GM12878 (cell line): ENCODE measurements around the gene MRPL1. TPM values are rescaled to one million over a fixed set of nuclear protein-coding genes. Genes with fewer than 3 reads are reported as not detected.

Experiments used
- ATAC-seq: fragments of 200-7000 bp; cut with Tn5 transposase; 3 replicates; pipeline ENCODE4 v1.9.1; 2020; ENCODE audit warnings: mild to moderate bottlenecking, moderate library complexity
- BruUV-seq: library from RNA; stranded (reverse); fragments of 400-500 nt; replicated peaks from 2 replicates; lab custom pipeline; 2021; lab: Mats Ljungman, UMichigan
- CTCF ChIA-PET: fragments of 300-600 bp; sonication (Branson Sonifier 250); formaldehyde crosslinking; extraction: SDS; loops from one replicate; lab custom pipeline; 2021; ENCODE audit warnings: inconsistent platforms; lab: Yijun Ruan, JAX
- POLR2A ChIA-PET: fragments of 350-600 bp; formaldehyde crosslinking; extraction: SDS; loops from one replicate; lab custom pipeline; 2021; ENCODE audit warnings: inconsistent platforms; lab: Charles Lee
- RAD21 ChIA-PET: fragments of 300-600 bp; sonication (Branson Sonifier 250); formaldehyde crosslinking; loops from one replicate; lab custom pipeline; 2023; ENCODE audit warnings: antibody characterized with exemption; ENCODE audit not compliant: unreplicated experiment; lab: Charles Lee
- SMC1A ChIA-PET: fragments of 300-600 bp; sonication (Branson Sonifier 250); formaldehyde crosslinking; loops from one replicate; lab custom pipeline; 2023; ENCODE audit not compliant: unreplicated experiment, uncharacterized antibody; lab: Charles Lee
- DNase-seq: peaks from one replicate; pipeline ENCODE4 v3.0.0-alpha.2; 2011; ENCODE audit warnings: low read depth, low spot score
- FAIRE-seq: peaks from 3 replicates; lab custom pipeline; 2011; peaks lifted over from hg19 to GRCh38; lab: Jason Lieb, UNC
- H2AFZ ChIP-seq: 2 replicates; pipeline ENCODE4 v1.6.0; 2011; ENCODE audit warnings: low read depth, low read length, control low read depth; ENCODE audit not compliant: control insufficient read depth
- H3K27ac ChIP-seq: 2 replicates; pipeline ENCODE4 v1.5.1; 2011; ENCODE audit warnings: control low read depth; ENCODE audit not compliant: control insufficient read depth, insufficient read depth
- H3K27me3 ChIP-seq, 2 experiments: replicated peaks in 1 of 2; 2 replicates each; pipeline versions ENCODE4 v1.6.0 to v1.6.1; 2011; ENCODE audit warnings: low read length in 1 of 2; ENCODE audit not compliant: control insufficient read depth in 2 of 2, insufficient read depth in 2 of 2
- H3K36me3 ChIP-seq, 2 experiments: 2 replicates each; pipeline ENCODE4 v1.5.1; 2011; ENCODE audit warnings: low read length in 1 of 2; ENCODE audit not compliant: control insufficient read depth in 2 of 2, insufficient read depth in 2 of 2
- H3K4me1 ChIP-seq: 2 replicates; pipeline ENCODE4 v1.6.1; 2011; ENCODE audit warnings: mild to moderate bottlenecking, low read length, moderate library complexity, mixed read lengths; ENCODE audit not compliant: control insufficient read depth, insufficient read depth
- H3K4me2 ChIP-seq: 2 replicates; pipeline ENCODE4 v1.6.0; 2011; ENCODE audit warnings: control low read depth; ENCODE audit not compliant: control insufficient read depth, insufficient read depth
- H3K4me3 ChIP-seq: fragments of 200-600 bp; sonication (generic); 2 replicates; pipeline ENCODE4 v1.5.1; 2016
- H3K79me2 ChIP-seq: 2 replicates; pipeline ENCODE4 v1.6.0; 2011; ENCODE audit warnings: low read length; ENCODE audit not compliant: control insufficient read depth, insufficient read depth
- H3K9ac ChIP-seq: 2 replicates; pipeline ENCODE4 v1.8.0; 2011; ENCODE audit warnings: low read length, control low read depth, mixed read lengths; ENCODE audit not compliant: control insufficient read depth, insufficient read depth
- H3K9me3 ChIP-seq: replicated peaks from 3 replicates; pipeline ENCODE4 v1.5.1; 2011; ENCODE audit warnings: mild to moderate bottlenecking, low read length; ENCODE audit not compliant: control insufficient read depth, insufficient read depth
- H4K20me1 ChIP-seq: 2 replicates; pipeline ENCODE4 v1.6.0; 2011; ENCODE audit not compliant: control insufficient read depth, insufficient read depth
- IKZF2 ChIP-seq, 2 experiments: fragments of 450-650 bp; IDR thresholded peaks; 2 replicates each; pipeline ENCODE4 v1.6.1; 2017; ENCODE audit warnings: mild to moderate bottlenecking in 2 of 2, moderate library complexity in 2 of 2
- MEF2A ChIP-seq: IDR thresholded peaks from 2 replicates; pipeline ENCODE4 v1.6.1; 2011; ENCODE audit warnings: low read depth, mild to moderate bottlenecking, low read length, moderate library complexity; ENCODE audit not compliant: insufficient read depth
- MEF2B ChIP-seq: fragments of 450-650 bp; IDR thresholded peaks from 2 replicates; pipeline ENCODE4 v1.6.1; 2018; ENCODE audit warnings: mild to moderate bottlenecking, moderate library complexity; ENCODE audit not compliant: partially characterized antibody, poor library complexity, severe bottlenecking
- MTA2 ChIP-seq: fragments of 450-650 bp; IDR thresholded peaks from 2 replicates; pipeline ENCODE4 v1.6.1; 2016; ENCODE audit warnings: low read depth, mild to moderate bottlenecking, moderate library complexity
- RELB ChIP-seq: fragments of 450-650 bp; IDR thresholded peaks from 2 replicates; pipeline ENCODE4 v1.6.1; 2017; ENCODE audit warnings: low read depth, mild to moderate bottlenecking, moderate library complexity
- SMAD5 ChIP-seq: IDR thresholded peaks from 2 replicates; pipeline ENCODE4 v1.6.1; 2016; ENCODE audit warnings: antibody characterized with exemption, low read depth
- SUZ12 ChIP-seq: fragments of 200-600 bp; sonication (generic); IDR thresholded peaks from one replicate; pipeline ENCODE4 v1.6.1; 2018; ENCODE audit warnings: antibody characterized with exemption, mild to moderate bottlenecking; ENCODE audit not compliant: unreplicated experiment
- WRNIP1 ChIP-seq: IDR thresholded peaks from 2 replicates; pipeline ENCODE4 v1.6.1; 2011; ENCODE audit warnings: low read depth, low read length, improper control_type of control experiment, borderline replicate concordance
- ZNF217 ChIP-seq: fragments of 450-650 bp; IDR thresholded peaks from 2 replicates; pipeline ENCODE4 v1.6.1; 2017; ENCODE audit warnings: antibody characterized with exemption, mild to moderate bottlenecking
- WGBS: methylation state at CpG from one replicate; pipeline ENCODE4 v1.1.6; 2016; ENCODE audit warnings: low lambda C conversion rate; ENCODE audit not compliant: insufficient replicate concordance, insufficient coverage; ENCODE audit errors: missing lambda C conversion rate; 5-methylcytosine and 5-hydroxymethylcytosine counted together
- in situ Hi-C: fragments of 300-500 bp; cut with MboI; formaldehyde crosslinking; loops from 9 replicates; pipeline ENCODE4 v1.14.3; 2018; ENCODE audit warnings: mixed read lengths
- intact Hi-C: fragments of 100-400 bp; cut with micrococcal nuclease; formaldehyde crosslinking; loops from one replicate; pipeline ENCODE4 v1.14.2; 2022; ENCODE audit not compliant: unreplicated experiment
- polyA plus RNA-seq, 11 experiments: library from polyadenylated mRNA; depleted of rRNA in 4 of 11; unstranded in 6 of 11; stranded (reverse) in 5 of 11; fragments of >200 nt; fragmentation: Nextera tagmentation in 4 of 11; fragmentation: Illumina TruSeq in 1 of 11; extraction: Ambion mirVana in 4 of 11; extraction: Trizol in 1 of 11; gene quantifications; 1 replicate in 1 of 11; 2 replicates in 10 of 11; pipeline versions ENCODE4 v1.2.1 to v1.2.3, GENCODE V29; 2011 to 2016; ENCODE audit warnings: inconsistent platforms in 2 of 11, missing spikeins in 2 of 11, low read depth in 1 of 11
- total RNA-seq, 4 experiments: library from RNA; depleted of rRNA in 3 of 4; stranded (reverse); fragments of >200 nt in 3 of 4; fragmentation: Illumina TruSeq in 1 of 4; extraction: Trizol in 1 of 4; gene quantifications; 2 replicates each; pipeline versions ENCODE4 v1.2.1 to v1.2.3, GENCODE V29; 2013 to 2021
- TF ChIP-seq, protein P1 (sequence below): IDR thresholded peaks from 2 replicates; pipeline ENCODE4 v1.6.1; 2012; ENCODE audit warnings: low read length, inconsistent platforms

Gene MRPL1
- total and polyA plus RNA-seq, 10 of the 15 experiments (the other 5 are each of a cell fraction or from before 2014, with no cell fraction given): 20.2 to 35.7 (median 28.2) TPM

- peaks cover 4% of the 10 kb centered on the region; the same call in 1 of the 2 replicates for H3K79me2 ChIP-seq
- intact Hi-C loops: no loop called here
- ChIA-PET RAD21 (no interaction called here), CTCF (no interaction called here)
- H3K36me3 ChIP-seq: peaks cover 1 to 30% of the 10 kb centered on the region in 2 experiments; a peak in 3 of 4 replicates
- FAIRE-seq: no peak
- no peak overlapping the region for H3K9ac ChIP-seq
- in situ Hi-C loops: no loop called here
- peaks cover 5% of the 10 kb centered on the region for H3K4me1 ChIP-seq
- ATAC-seq: no peak
- BruUV-seq: no TSS peak
- no peaks in the 10 kb centered on the region for H3K27me3 ChIP-seq
- TF ChIP-seq SMAD5: no peak
- TF ChIP-seq SUZ12: no peak
- TF ChIP-seq WRNIP1: no peak
- TF ChIP-seq, all 136 proteins: peak for 0
- Histone ChIP-seq H3K4me3 (no peak overlapping the region), H3K4me2 (no peak overlapping the region), H4K20me1 (no peaks in the 10 kb centered on the region), H3K27ac (no peak overlapping the region; the same call in 1 of the 2 replicates), H2AFZ (no peak overlapping the region), H3K9me3 (no peaks in the 10 kb centered on the region)
- ChIA-PET POLR2A (interaction anchor here (0.6 kb wide), 1 partner anchor 72 kb away, joined by 3 read pairs; no protein-coding TSS in a partner anchor), SMC1A (interaction anchor here (0.6 kb wide), 1 partner anchor 186 kb away, joined by 4 read pairs; no protein-coding TSS in a partner anchor)
- DNase-seq: no peak
- WGBS: 91% methylated on average over 8 of the region's 8 CpGs
Measured at GRCh38 chr4:77881460-77882295, 19.0 kb downstream of the MRPL1 start.

GRCh38 chr4:77893451-77893850 lies 30.8 kb downstream of the MRPL1 start:
- Histone ChIP-seq H3K79me2 (no peaks in the 10 kb centered on the region), H3K27ac (no peak overlapping the region), H3K36me3 (no peaks in the 10 kb centered on the region; a peak in 2 of 4 replicates), H3K4me1 (peaks cover 10% of the 10 kb centered on the region), H3K4me2 (peak overlapping the region; percentile 7; the same call in 1 of the 2 replicates), H3K9ac (no peak overlapping the region), H4K20me1 (no peaks in the 10 kb centered on the region), H3K4me3 (peak overlapping the region; percentile 9; the same call in 1 of the 2 replicates), H3K27me3 (no peaks in the 10 kb centered on the region), H3K9me3 (no peaks in the 10 kb centered on the region), H2AFZ (no peak overlapping the region)
- WGBS: 2% methylated on average over 2 of the region's 2 CpGs
- CTCF ChIA-PET: interaction anchor here (0.7 to 2.0 kb wide), 3 partner anchors 10 to 22 kb away, joined by 3 to 6 read pairs (median 4); no protein-coding TSS in a partner anchor
- ATAC-seq (peak; percentile 44), FAIRE-seq (no peak), DNase-seq (no peak)
- intact Hi-C loops (no loop called here), in situ Hi-C loops (no loop called here)
- POLR2A ChIA-PET: no interaction called here
- no TSS peak for BruUV-seq
- RAD21 ChIA-PET: no interaction called here
- SMC1A ChIA-PET: interaction anchor here (1.3 to 1.9 kb wide), 2 partner anchors 31 to 49 kb away, joined by 4 to 5 read pairs; partner anchors contain the start of gene MRPL1
- TF ChIP-seq MEF2B: peak; percentile 70
- TF ChIP-seq, protein P1, sequence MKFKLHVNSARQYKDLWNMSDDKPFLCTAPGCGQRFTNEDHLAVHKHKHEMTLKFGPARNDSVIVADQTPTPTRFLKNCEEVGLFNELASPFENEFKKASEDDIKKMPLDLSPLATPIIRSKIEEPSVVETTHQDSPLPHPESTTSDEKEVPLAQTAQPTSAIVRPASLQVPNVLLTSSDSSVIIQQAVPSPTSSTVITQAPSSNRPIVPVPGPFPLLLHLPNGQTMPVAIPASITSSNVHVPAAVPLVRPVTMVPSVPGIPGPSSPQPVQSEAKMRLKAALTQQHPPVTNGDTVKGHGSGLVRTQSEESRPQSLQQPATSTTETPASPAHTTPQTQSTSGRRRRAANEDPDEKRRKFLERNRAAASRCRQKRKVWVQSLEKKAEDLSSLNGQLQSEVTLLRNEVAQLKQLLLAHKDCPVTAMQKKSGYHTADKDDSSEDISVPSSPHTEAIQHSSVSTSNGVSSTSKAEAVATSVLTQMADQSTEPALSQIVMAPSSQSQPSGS: peak; percentile 26; the same call in 1 of the 2 replicates
- peak; percentile 86; the same call in 1 of the 2 replicates for TF ChIP-seq ZNF217
- TF ChIP-seq MEF2A: 0 out of 2 replicates have a peak, but pooled peaks have one; percentile 50
- TF ChIP-seq SMAD5: no peak
- peak; percentile 57; the same call in 1 of the 2 replicates for TF ChIP-seq RELB
- TF ChIP-seq IKZF2 (IDR thresholded peaks at IDR 0.05): peak; percentile 43 to 51; a peak in 2 of 4 replicates
- TF ChIP-seq MTA2: peak; percentile 76
